Karpas-422 (cell line): Measurements from ENCODE around the gene JPH2. TPM values are rescaled to one million over a fixed set of nuclear protein-coding genes. Genes with fewer than 3 reads are reported as not detected.

ENCODE experiments used
- DNase-seq: peaks from one replicate; pipeline ENCODE4 v3.0.0-alpha.2; 2015
- H2AFZ ChIP-seq: fragments of 200-600 bp; sonication (generic); 2 replicates; pipeline ENCODE4 v1.6.1; 2014; ENCODE audit warnings: antibody characterized with exemption, low read length, mixed read lengths
- H3K27ac ChIP-seq: fragments of 200-600 bp; sonication (generic); 2 replicates; pipeline ENCODE4 v1.5.1; 2014; ENCODE audit warnings: mild to moderate bottlenecking, low read length, moderate library complexity
- H3K27me3 ChIP-seq: fragments of 200-600 bp; sonication (generic); 2 replicates; pipeline ENCODE4 v1.6.1; 2014; ENCODE audit warnings: low read length, mixed read lengths
- H3K36me3 ChIP-seq: fragments of 200-600 bp; sonication (generic); 2 replicates; pipeline ENCODE4 v1.6.1; 2014; ENCODE audit warnings: low read length, mixed read lengths; ENCODE audit not compliant: insufficient read depth
- H3K4me1 ChIP-seq: fragments of 200-600 bp; sonication (generic); 2 replicates; pipeline ENCODE4 v1.6.1; 2014; ENCODE audit warnings: mild to moderate bottlenecking, low read length, mixed read lengths
- H3K4me2 ChIP-seq: fragments of 200-600 bp; sonication (generic); 2 replicates; pipeline ENCODE4 v1.6.1; 2014; ENCODE audit warnings: low read length, low read depth, mild to moderate bottlenecking; ENCODE audit not compliant: poor library complexity, severe bottlenecking
- H3K4me3 ChIP-seq: fragments of 200-600 bp; sonication (generic); 2 replicates; pipeline ENCODE4 v1.5.1; 2014; ENCODE audit warnings: mild to moderate bottlenecking, antibody characterized with exemption, low read length, mixed read lengths
- H3K79me2 ChIP-seq: fragments of 200-600 bp; sonication (generic); 2 replicates; pipeline ENCODE4 v1.6.1; 2014; ENCODE audit warnings: mild to moderate bottlenecking, low read length, mixed read lengths
- H3K9ac ChIP-seq: fragments of 200-600 bp; sonication (generic); 2 replicates; pipeline ENCODE4 v1.6.0; 2014; ENCODE audit warnings: low read length
- H3K9me2 ChIP-seq: fragments of 200-600 bp; sonication (generic), shearing (Covaris generic); replicated peaks from 2 replicates; pipeline ENCODE4 v1.6.0; 2014; ENCODE audit warnings: mild to moderate bottlenecking, low read length, moderate library complexity; ENCODE audit not compliant: insufficient read depth
- H3K9me3 ChIP-seq: fragments of 300-700, 200-600 bp; sonication (generic); 2 replicates; pipeline ENCODE4 v1.6.1; 2014; ENCODE audit warnings: low read length, mixed read lengths
- H4K20me1 ChIP-seq: fragments of 200-600 bp; sonication (generic); 2 replicates; pipeline ENCODE4 v1.6.1; 2014; ENCODE audit warnings: mild to moderate bottlenecking, antibody characterized with exemption, low read length, low read depth; ENCODE audit not compliant: insufficient read depth
- total RNA-seq: library from RNA; depleted of rRNA; stranded (reverse); fragments of >200 nt; shearing (Covaris generic); gene quantifications from 2 replicates; pipeline ENCODE4 v1.2.3, GENCODE V29; 2014; ENCODE audit warnings: low replicate concordance

JPH2 gene
- total RNA-seq, 1 experiment from 2014 or later, result not detected

- no peak overlapping the region for H3K9ac ChIP-seq
- H3K36me3 ChIP-seq, result no peaks in the 10 kb centered on the region
- DNase-seq, result no peak
- no peaks in the 10 kb centered on the region for H3K79me2 ChIP-seq
- H4K20me1 ChIP-seq, result no peaks in the 10 kb centered on the region
- H3K9me2 ChIP-seq, result no peaks in the 10 kb centered on the region
- no peaks in the 10 kb centered on the region for H3K27me3 ChIP-seq
- no peaks in the 10 kb centered on the region for H3K9me3 ChIP-seq
- no peak overlapping the region for H3K4me3 ChIP-seq
- no peak overlapping the region for H3K27ac ChIP-seq
- no peak overlapping the region for H3K4me2 ChIP-seq
- no peaks in the 10 kb centered on the region for H3K4me1 ChIP-seq
- H2AFZ ChIP-seq, result no peak overlapping the region
Observed at GRCh38 chr20:44154521-44155001, 32.4 kb downstream of the JPH2 start.

GRCh38 chr20:44153636-44154043, 33.3 kb downstream of the JPH2 start:
- H3K4me1 ChIP-seq, result no peaks in the 10 kb centered on the region
- no peaks in the 10 kb centered on the region for H3K9me3 ChIP-seq
- H3K9me2 ChIP-seq, result no peaks in the 10 kb centered on the region
- H2AFZ ChIP-seq, result no peak overlapping the region
- no peak overlapping the region for H3K9ac ChIP-seq
- no peaks in the 10 kb centered on the region for H4K20me1 ChIP-seq
- no peaks in the 10 kb centered on the region for H3K36me3 ChIP-seq
- H3K4me3 ChIP-seq, result no peak overlapping the region
- no peaks in the 10 kb centered on the region for H3K27me3 ChIP-seq
- no peaks in the 10 kb centered on the region for H3K79me2 ChIP-seq
- H3K4me2 ChIP-seq, result no peak overlapping the region
- H3K27ac ChIP-seq, result no peak overlapping the region
- no peak for DNase-seq

- Histone ChIP-seq H3K36me3 (no peaks in the 10 kb centered on the region), H3K4me3 (no peak overlapping the region), H3K9me3 (no peaks in the 10 kb centered on the region), H3K9ac (no peak overlapping the region), H3K9me2 (no peaks in the 10 kb centered on the region), H2AFZ (no peak overlapping the region), H3K27me3 (no peaks in the 10 kb centered on the region), H3K4me2 (no peak overlapping the region), H3K79me2 (no peaks in the 10 kb centered on the region), H3K4me1 (no peaks in the 10 kb centered on the region), H3K27ac (no peak overlapping the region), H4K20me1 (no peaks in the 10 kb centered on the region)
- DNase-seq, result no peak
Observed at GRCh38 chr20:44151621-44152416, 35.2 kb downstream of the JPH2 start.

- Histone ChIP-seq H2AFZ (no peak overlapping the region), H3K79me2 (no peaks in the 10 kb centered on the region), H3K9me2 (no peaks in the 10 kb centered on the region), H4K20me1 (no peaks in the 10 kb centered on the region), H3K4me2 (no peak overlapping the region), H3K27ac (no peak overlapping the region), H3K9me3 (no peaks in the 10 kb centered on the region), H3K4me1 (no peaks in the 10 kb centered on the region), H3K4me3 (no peak overlapping the region), H3K9ac (no peak overlapping the region), H3K27me3 (no peaks in the 10 kb centered on the region), H3K36me3 (no peaks in the 10 kb centered on the region)
- DNase-seq, result no peak
Observed at GRCh38 chr20:44146272-44146671, 40.7 kb downstream of the JPH2 start.

GRCh38 chr20:44145131-44145775, 41.7 kb downstream of the JPH2 start:
- H3K36me3 ChIP-seq, result no peaks in the 10 kb centered on the region
- no peak for DNase-seq
- no peak overlapping the region for H3K9ac ChIP-seq
- H4K20me1 ChIP-seq, result no peaks in the 10 kb centered on the region
- H3K27ac ChIP-seq, result no peak overlapping the region
- no peaks in the 10 kb centered on the region for H3K79me2 ChIP-seq
- no peak overlapping the region for H2AFZ ChIP-seq
- no peaks in the 10 kb centered on the region for H3K4me1 ChIP-seq
- no peaks in the 10 kb centered on the region for H3K9me3 ChIP-seq
- no peak overlapping the region for H3K4me3 ChIP-seq
- H3K4me2 ChIP-seq, result no peak overlapping the region
- H3K9me2 ChIP-seq, result no peaks in the 10 kb centered on the region
- H3K27me3 ChIP-seq, result no peaks in the 10 kb centered on the region

- no peak overlapping the region for H3K4me3 ChIP-seq
- H3K27me3 ChIP-seq, result no peaks in the 10 kb centered on the region
- no peak overlapping the region for H3K4me2 ChIP-seq
- no peaks in the 10 kb centered on the region for H4K20me1 ChIP-seq
- H3K9me3 ChIP-seq, result no peaks in the 10 kb centered on the region
- H3K27ac ChIP-seq, result no peak overlapping the region
- H3K36me3 ChIP-seq, result no peaks in the 10 kb centered on the region
- no peaks in the 10 kb centered on the region for H3K9me2 ChIP-seq
- DNase-seq, result no peak
- H2AFZ ChIP-seq, result no peak overlapping the region
- H3K79me2 ChIP-seq, result no peaks in the 10 kb centered on the region
- H3K9ac ChIP-seq, result no peak overlapping the region
- H3K4me1 ChIP-seq, result no peaks in the 10 kb centered on the region
Observed at GRCh38 chr20:44143936-44144335, 43.1 kb downstream of the JPH2 start.

GRCh38 chr20:44142413-44142812, 44.6 kb downstream of the JPH2 start:
- H3K9me3 ChIP-seq, result no peaks in the 10 kb centered on the region
- no peak overlapping the region for H3K4me3 ChIP-seq
- H4K20me1 ChIP-seq, result no peaks in the 10 kb centered on the region
- H3K79me2 ChIP-seq, result no peaks in the 10 kb centered on the region
- no peaks in the 10 kb centered on the region for H3K9me2 ChIP-seq
- no peak for DNase-seq
- H3K9ac ChIP-seq, result no peak overlapping the region
- H2AFZ ChIP-seq, result no peak overlapping the region
- H3K27ac ChIP-seq, result no peak overlapping the region
- H3K27me3 ChIP-seq, result no peaks in the 10 kb centered on the region
- H3K36me3 ChIP-seq, result no peaks in the 10 kb centered on the region
- no peak overlapping the region for H3K4me2 ChIP-seq
- no peaks in the 10 kb centered on the region for H3K4me1 ChIP-seq

GRCh38 chr20:44141873-44142272, 45.1 kb downstream of the JPH2 start:
- Histone ChIP-seq H3K79me2 (no peaks in the 10 kb centered on the region), H3K9me2 (no peaks in the 10 kb centered on the region), H3K4me1 (no peaks in the 10 kb centered on the region), H2AFZ (no peak overlapping the region), H4K20me1 (no peaks in the 10 kb centered on the region), H3K36me3 (no peaks in the 10 kb centered on the region), H3K4me3 (no peak overlapping the region), H3K27me3 (no peaks in the 10 kb centered on the region), H3K4me2 (no peak overlapping the region), H3K9me3 (no peaks in the 10 kb centered on the region), H3K27ac (no peak overlapping the region), H3K9ac (no peak overlapping the region)
- no peak for DNase-seq
